Suppressor macrophage treated with lipopolysaccharide for 1 hour (primary cell): ENCODE data around the gene PACS2.
"Not testable (repeated sequence)": the region's sequence is repeated elsewhere in the genome, so short reads cannot be mapped to it uniquely, and the experiment has no call there.

Source experiments
- DNase-seq, 3 donors: peaks; one replicate each; pipeline ENCODE4 v3.0.0-alpha.2; 2020 to 2022

The PACS2 gene

GRCh38 chr14:105316577-105316941 lies 2.0 kb downstream of the PACS2 start:
- no peak for DNase-seq

DNA sequence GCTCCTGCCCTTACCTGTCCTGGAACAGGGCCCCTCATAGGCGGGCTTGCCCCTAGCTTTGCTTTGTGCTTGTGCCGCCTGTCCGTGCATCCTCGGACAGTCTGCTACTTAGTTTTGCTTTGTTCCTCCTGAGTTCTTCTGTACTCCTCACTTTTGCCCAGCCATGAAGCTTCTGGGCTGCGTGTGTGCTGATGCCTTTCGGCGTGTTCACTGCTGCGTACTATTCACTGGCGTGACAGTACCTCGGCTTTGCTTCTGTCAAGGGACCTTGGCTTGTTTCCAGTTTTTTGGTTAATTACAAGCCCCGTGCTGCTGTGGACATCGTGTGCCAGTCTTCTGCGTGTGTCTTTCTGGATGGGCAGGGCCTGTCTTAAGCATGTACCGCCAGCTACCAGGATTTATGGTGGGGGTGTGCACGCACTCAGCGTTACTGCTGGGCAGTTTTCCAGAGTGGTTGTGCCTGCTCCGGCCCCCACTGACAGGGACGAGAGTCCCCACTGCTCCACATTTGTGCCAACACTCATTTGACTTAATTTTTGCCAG lies 2.5 kb downstream of the PACS2 start:
- no peak for DNase-seq

- DNase-seq, result peak; percentile 77 to 84 (median 83)
Observed at GRCh38 chr14:105317546-105317945, 3.0 kb downstream of the PACS2 start.

DNA sequence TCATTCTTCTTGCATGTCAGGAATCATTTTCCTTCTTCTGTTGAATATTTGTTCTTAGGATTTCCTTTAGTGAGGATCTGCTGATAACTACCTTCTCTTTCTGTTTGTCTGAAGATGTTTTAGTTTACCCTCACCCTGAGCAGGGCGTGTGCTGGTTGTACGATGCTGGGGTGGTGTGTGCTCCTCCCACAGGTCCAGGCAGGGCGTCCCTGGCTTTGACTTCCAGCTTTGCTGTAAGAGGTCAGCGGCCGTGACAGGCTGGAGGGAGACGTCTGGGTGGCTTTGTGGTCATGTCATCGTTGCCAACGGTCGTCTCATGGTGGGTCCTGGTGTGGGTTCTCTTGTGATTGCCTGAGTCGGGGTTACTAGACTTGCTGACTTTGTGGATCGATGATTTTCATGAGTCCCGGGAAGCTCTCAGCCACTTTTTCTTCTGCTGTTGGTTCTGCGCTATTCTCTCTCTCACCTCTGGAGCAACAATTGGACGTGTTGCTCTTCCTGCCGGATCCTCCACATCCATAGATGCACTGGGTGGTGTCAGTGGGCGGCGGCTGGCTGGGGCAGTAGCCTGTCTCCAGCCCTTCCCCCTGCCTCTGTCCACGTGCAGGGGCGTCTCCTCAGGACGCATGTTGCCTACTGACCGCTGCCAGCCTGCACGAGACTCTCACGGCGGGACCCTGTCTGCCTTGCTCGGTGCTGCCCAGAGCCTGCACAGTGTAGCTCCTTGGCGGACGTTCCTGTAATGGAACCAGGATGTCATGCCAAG lies 8.4 kb downstream of the PACS2 start:
- no peak for DNase-seq

DNA sequence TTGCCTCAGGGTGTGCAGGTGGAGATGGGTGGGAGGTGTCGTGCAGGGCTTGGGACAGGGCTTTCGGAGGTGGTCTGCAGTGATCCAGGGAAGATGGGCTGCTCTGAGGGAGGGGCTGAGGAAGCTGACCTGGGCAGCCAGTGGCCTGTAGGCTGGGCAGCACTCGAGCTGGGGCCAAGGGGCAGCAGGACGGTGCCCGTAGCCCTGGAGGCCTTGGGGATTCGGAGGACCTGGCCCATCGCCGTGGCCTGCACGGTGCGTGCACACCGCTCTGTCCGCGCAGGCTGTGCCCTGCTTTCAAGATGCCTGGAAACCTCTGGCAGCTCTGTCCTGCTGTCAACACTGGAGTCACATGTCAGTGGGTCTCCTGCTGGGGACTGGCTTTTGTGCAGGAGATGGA lies 9.1 kb downstream of the PACS2 start:
- no peak for DNase-seq

- DNase-seq, result no peak
Observed at GRCh38 chr14:105324080-105324778, 9.7 kb downstream of the PACS2 start.

DNA sequence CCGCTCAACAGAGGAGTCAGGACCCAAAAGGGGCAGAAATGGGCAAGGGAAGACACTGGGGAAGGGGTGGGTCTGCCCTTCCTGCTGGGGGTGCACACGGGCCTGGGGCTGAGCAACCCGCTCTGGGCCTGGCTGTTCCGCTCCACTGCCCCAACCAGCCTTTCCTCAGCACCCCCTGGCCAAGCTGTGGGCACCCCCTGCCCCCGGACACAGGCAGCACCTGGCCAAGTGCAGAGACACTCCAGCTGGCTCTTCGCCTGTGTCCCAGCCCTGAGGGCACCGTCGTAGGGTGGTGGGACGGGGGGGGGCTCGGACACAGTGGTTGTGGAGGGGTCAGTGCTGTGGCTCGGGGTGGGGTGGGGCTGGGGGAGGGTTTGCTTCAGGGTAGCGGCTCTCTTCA lies 10.3 kb downstream of the PACS2 start:
- DNase-seq, result no peak

DNA sequence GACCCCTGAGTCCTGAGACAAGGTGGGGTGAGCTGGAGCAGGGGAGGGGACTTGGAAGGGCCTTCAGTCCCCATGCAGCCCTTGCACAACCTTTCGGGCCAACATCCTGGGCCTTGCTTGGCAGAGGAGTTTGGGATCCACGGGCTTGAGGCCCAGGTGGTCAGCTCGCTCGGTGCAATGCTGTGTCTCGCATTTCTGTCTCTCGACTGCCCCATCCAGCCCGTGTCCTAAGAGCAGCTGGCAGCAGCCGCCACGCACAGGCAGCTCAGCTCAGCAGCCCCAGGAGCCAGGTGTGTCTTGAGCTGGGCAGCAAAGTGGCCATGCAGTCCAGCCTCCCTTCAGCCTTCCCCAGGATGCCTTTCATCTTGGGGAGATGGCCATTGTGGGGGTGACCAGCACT lies 10.8 kb downstream of the PACS2 start:
- DNase-seq, result no peak

GRCh38 chr14:105325716-105326567 lies 11.4 kb downstream of the PACS2 start:
- no peak for DNase-seq

GRCh38 chr14:105326568-105326867 lies 12.0 kb downstream of the PACS2 start:
- no peak for DNase-seq

GRCh38 chr14:105326891-105327694 lies 12.5 kb downstream of the PACS2 start:
- no peak for DNase-seq

- not testable (repeated sequence) for DNase-seq
Observed at GRCh38 chr14:105327695-105328045, 13.1 kb downstream of the PACS2 start.

DNA sequence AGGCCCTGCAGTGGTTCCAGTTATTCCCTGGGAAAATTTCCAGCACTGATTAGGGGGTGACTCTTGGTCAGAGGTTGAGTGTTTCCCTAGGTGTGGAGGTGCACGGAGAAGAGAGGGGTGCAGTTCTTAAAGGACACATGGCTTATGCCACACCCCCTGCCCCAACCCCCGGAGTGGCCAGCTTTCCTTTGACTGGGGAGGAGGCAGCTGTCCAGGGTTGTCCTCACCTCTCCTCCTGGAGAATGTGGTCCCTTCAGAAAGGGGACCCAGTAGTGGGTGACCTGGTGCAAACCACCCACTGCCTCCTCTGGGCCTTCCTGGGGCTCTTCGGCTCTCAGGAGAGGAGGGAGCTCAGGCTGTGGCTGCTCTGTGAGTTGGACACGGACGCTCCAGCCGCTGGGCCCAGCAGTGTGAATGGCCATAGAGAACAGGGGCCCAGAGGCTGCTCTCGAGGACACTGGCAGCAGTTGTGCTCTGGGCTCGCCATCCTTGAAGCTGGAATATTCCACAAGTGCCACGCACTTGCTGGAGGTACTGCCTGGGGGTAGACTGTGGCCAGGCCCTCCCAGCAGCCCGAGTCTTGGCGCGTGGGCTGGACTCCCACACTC lies 13.6 kb downstream of the PACS2 start:
- no peak for DNase-seq

- DNase-seq, result no peak
Observed at GRCh38 chr14:105328678-105329390, 14.3 kb downstream of the PACS2 start.

DNA sequence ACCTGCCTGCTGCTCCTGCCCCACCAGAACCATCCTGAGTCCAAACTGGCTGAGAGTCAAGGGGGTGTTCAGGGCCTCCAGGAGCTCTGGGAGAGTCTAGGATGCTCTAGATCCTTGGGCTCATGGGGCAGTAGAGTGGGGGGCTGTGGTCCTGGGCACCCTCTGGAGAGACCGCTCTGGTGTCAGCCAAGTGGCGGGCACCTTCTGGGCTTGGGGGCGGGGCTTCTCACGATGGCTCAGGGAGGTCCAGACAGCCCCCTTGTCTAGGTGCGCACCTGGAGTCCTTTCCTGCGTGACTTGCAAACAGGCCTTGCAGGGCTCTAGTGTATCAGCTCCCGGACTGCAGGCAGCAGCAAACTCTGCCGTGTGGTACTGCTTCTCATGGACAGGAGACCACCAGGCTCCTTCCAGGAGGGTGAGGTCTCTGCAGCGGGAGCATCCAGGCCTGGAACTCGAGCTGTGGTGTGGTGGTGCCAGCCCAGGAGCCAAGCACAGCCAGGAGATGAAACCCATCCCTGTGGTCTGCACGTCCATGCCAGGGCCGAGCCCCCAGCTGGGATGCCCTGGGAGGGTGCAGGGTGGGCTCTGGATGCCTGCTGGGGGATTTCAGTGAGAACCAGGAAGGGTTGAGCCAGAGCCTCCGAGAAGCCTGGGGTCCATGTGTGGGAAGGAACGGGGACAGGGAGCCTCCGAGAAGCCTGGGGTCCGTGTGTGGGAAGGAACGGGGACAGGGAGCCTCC lies 15.0 kb downstream of the PACS2 start:
- DNase-seq, result no peak

- DNase-seq, result peak; percentile 31 to 66 (median 50)
Observed at GRCh38 chr14:105330491-105330895, 15.9 kb downstream of the PACS2 start.

- DNase-seq, result no peak
Observed at GRCh38 chr14:105331575-105332349, 17.2 kb downstream of the PACS2 start.

DNA sequence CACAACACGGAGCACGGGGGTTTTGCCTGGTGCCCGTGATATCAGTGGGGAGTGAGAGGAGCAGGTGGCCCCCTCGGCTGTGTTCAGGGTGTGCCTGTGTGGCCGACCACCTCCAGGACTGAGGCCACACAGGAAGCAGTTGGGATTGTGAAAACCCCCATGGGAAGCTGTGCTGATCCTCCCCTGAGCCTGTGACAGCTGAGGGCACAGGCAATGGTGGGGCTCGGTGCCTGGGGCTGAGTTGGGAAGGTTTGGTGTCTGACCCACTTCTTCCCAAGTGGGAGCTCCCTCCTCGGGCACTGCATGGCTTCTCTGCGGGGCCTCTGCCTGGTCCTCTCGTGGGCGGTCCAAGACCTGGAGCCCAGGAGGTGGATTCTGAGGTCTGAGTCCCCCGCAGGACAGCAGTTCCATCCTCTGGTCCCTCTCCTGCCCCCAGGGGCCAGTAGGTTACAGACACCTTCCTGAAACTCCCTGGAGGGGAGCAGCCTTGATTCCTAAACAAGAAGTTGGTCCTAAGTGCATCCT lies 17.9 kb downstream of the PACS2 start:
- no peak for DNase-seq

- DNase-seq, result no peak
Observed at GRCh38 chr14:105333020-105333490, 18.5 kb downstream of the PACS2 start.
